OCI-LY7 (cell line): ENCODE results near the gene TNKS1BP1. TPM values are rescaled to one million over a fixed set of nuclear protein-coding genes. Genes with fewer than 3 reads are reported as not detected.
A peak's percentile ranks its signal among the peaks of the same experiment; 100 is the strongest.
"Not testable (repeated sequence)": the region's sequence is repeated elsewhere in the genome, so short reads cannot be mapped to it uniquely, and the experiment has no call there.

Experiments used
- BruUV-seq: library from RNA; stranded (reverse); fragments of 400-500 nt; replicated peaks from 2 replicates; lab custom pipeline; 2021; lab: Mats Ljungman, UMichigan
- CTCF ChIA-PET: fragments of 300-600 bp; sonication (Branson Sonifier 250); formaldehyde crosslinking; loops from one replicate; lab custom pipeline; 2022; ENCODE audit warnings: antibody characterized with exemption; ENCODE audit not compliant: unreplicated experiment; lab: Charles Lee
- POLR2A ChIA-PET: fragments of 300-600 bp; sonication (Branson Sonifier 250); formaldehyde crosslinking; loops from one replicate; lab custom pipeline; 2022; ENCODE audit warnings: antibody characterized with exemption; lab: Charles Lee
- DNase-seq: peaks from one replicate; pipeline ENCODE4 v3.0.0-alpha.2; 2015; ENCODE audit warnings: low spot score
- H2AFZ ChIP-seq: fragments of 200-600 bp; sonication (generic), shearing (Covaris generic); 2 replicates; pipeline ENCODE4 v1.6.1; 2014; ENCODE audit warnings: mild to moderate bottlenecking, antibody characterized with exemption, low read length, moderate library complexity
- H3K27ac ChIP-seq: fragments of 200-600 bp; sonication (generic); 2 replicates; pipeline ENCODE4 v1.5.1; 2014; ENCODE audit warnings: mixed run types, low read depth, mild to moderate bottlenecking, moderate library complexity, low read length, inconsistent platforms; ENCODE audit not compliant: poor library complexity, severe bottlenecking
- H3K36me3 ChIP-seq: fragments of 200-600 bp; sonication (generic); 2 replicates; pipeline ENCODE4 v1.6.1; 2014; ENCODE audit warnings: mild to moderate bottlenecking, antibody characterized with exemption, low read length, moderate library complexity, mixed read lengths; ENCODE audit not compliant: insufficient read depth
- H3K4me1 ChIP-seq: fragments of 200-600 bp; sonication (generic); 2 replicates; pipeline ENCODE4 v1.5.1; 2014; ENCODE audit warnings: mild to moderate bottlenecking, low read length; ENCODE audit not compliant: insufficient read depth, poor library complexity, severe bottlenecking
- H3K4me2 ChIP-seq: fragments of 200-600 bp; sonication (generic); 2 replicates; pipeline ENCODE4 v1.6.1; 2014; ENCODE audit warnings: mild to moderate bottlenecking, low read length
- H3K4me3 ChIP-seq: fragments of 200-600 bp; sonication (generic); 2 replicates; pipeline ENCODE4 v1.5.1; 2014; ENCODE audit warnings: mild to moderate bottlenecking, low read depth, low read length; ENCODE audit not compliant: poor library complexity, severe bottlenecking
- H3K79me2 ChIP-seq: fragments of 200-600 bp; sonication (generic); 2 replicates; pipeline ENCODE4 v1.6.1; 2016; ENCODE audit warnings: low read depth, mild to moderate bottlenecking, low read length, moderate library complexity, mixed read lengths; ENCODE audit not compliant: insufficient read depth
- H3K9me2 ChIP-seq: fragments of 200-600 bp; sonication (generic); 2 replicates; pipeline ENCODE4 v1.6.1; 2016; ENCODE audit warnings: mild to moderate bottlenecking, low read length, mixed read lengths; ENCODE audit not compliant: insufficient read depth
- H3K9me3 ChIP-seq: fragments of 200-600 bp; sonication (generic); 2 replicates; pipeline ENCODE4 v1.6.1; 2014; ENCODE audit warnings: mild to moderate bottlenecking, mixed run types, low read length, mixed read lengths
- H4K20me1 ChIP-seq: fragments of 200-600 bp; sonication (generic); 2 replicates; pipeline ENCODE4 v1.6.1; 2014; ENCODE audit warnings: mild to moderate bottlenecking, antibody characterized with exemption, low read length, moderate library complexity, mixed read lengths; ENCODE audit not compliant: insufficient read depth
- EZH2phosphoT487 ChIP-seq: fragments of 200-600 bp; sonication (generic); IDR thresholded peaks from 2 replicates; pipeline ENCODE4 v1.6.1; 2018; ENCODE audit warnings: low read depth, borderline replicate concordance, mild to moderate bottlenecking, mixed run types, antibody characterized with exemption, low read length, moderate library complexity, mixed read lengths
- intact Hi-C: fragments of 100-400 bp; cut with micrococcal nuclease; formaldehyde crosslinking; loops from one replicate; pipeline ENCODE4 v1.10.0; 2022; ENCODE audit not compliant: unreplicated experiment
- total RNA-seq, 2 experiments: library from RNA; depleted of rRNA in 1 of 2; stranded (reverse); fragments of >200 nt in 1 of 2; shearing (Covaris generic) in 1 of 2; gene quantifications; 2 replicates each; pipeline ENCODE4 v1.2.3, GENCODE V29; 2014 to 2022
- TF ChIP-seq, protein P1 (sequence below): fragments of 200-600 bp; sonication (generic); conservative IDR thresholded peaks from 2 replicates; pipeline ENCODE4 v1.5.1; 2014; ENCODE audit warnings: mild to moderate bottlenecking, antibody characterized with exemption, low read length, moderate library complexity, mixed read lengths

The TNKS1BP1 gene
- total RNA-seq, 2 experiments from 2014 or later = 5.3 to 16.4 TPM

- Histone ChIP-seq H3K9me2 (no peaks in the 10 kb centered on the region), H3K4me3 (no peak within 1 kb of the TSS), H4K20me1 (no peaks in the 10 kb centered on the region; the same call in 1 of the 2 replicates), H3K4me2 (no peak within 1 kb of the TSS), H3K79me2 (peaks cover 28% of the 10 kb centered on the region), H3K9me3 (no peaks in the 10 kb centered on the region), H3K27ac (no peak within 1 kb of the TSS), H3K36me3 (peaks cover 14% of the 10 kb centered on the region), H3K4me1 (peaks cover 25% of the 10 kb centered on the region), H2AFZ (no peak within 1 kb of the TSS)
- intact Hi-C loops = loop anchor here (5.0 kb wide), 2 partner anchors 309 to 404 kb away; partner anchors contain the start of genes SELENOH and YPEL4
- no TSS peak for BruUV-seq
- no peak for TF ChIP-seq EZH2phosphoT487
- TF ChIP-seq, protein P1, sequence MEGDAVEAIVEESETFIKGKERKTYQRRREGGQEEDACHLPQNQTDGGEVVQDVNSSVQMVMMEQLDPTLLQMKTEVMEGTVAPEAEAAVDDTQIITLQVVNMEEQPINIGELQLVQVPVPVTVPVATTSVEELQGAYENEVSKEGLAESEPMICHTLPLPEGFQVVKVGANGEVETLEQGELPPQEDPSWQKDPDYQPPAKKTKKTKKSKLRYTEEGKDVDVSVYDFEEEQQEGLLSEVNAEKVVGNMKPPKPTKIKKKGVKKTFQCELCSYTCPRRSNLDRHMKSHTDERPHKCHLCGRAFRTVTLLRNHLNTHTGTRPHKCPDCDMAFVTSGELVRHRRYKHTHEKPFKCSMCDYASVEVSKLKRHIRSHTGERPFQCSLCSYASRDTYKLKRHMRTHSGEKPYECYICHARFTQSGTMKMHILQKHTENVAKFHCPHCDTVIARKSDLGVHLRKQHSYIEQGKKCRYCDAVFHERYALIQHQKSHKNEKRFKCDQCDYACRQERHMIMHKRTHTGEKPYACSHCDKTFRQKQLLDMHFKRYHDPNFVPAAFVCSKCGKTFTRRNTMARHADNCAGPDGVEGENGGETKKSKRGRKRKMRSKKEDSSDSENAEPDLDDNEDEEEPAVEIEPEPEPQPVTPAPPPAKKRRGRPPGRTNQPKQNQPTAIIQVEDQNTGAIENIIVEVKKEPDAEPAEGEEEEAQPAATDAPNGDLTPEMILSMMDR = no peak
- DNase-seq = no peak
- CTCF ChIA-PET = interaction anchor here (0.6 kb wide), 1 partner anchor 60 kb away, joined by 3 read pairs; no protein-coding TSS in a partner anchor
- POLR2A ChIA-PET = no interaction called here
These were observed 13.4 kb upstream of the TNKS1BP1 start, which contains the start of gene P2RX3 for GRCh38 chr11:57338142-57338541. P2RX3 (plus strand) TSS chr11:57338352; CDS start chr11:57338551, 199 bp downstream.

GRCh38 chr11:57336856-57337255, 12.1 kb upstream of the TNKS1BP1 start:
- CTCF ChIA-PET = interaction anchor here (0.6 kb wide), 1 partner anchor 127 kb away, joined by 3 read pairs; no protein-coding TSS in a partner anchor
- H3K79me2 ChIP-seq = peaks cover 33% of the 10 kb centered on the region
- not testable (repeated sequence) for H4K20me1 ChIP-seq, H3K9me3 ChIP-seq, H3K4me2 ChIP-seq, H3K4me3 ChIP-seq, H3K27ac ChIP-seq, H3K9me2 ChIP-seq, BruUV-seq, DNase-seq
- H2AFZ ChIP-seq = peak overlapping the region; percentile 98; the same call in 1 of the 2 replicates
- intact Hi-C loops = loop anchor here (5.0 kb wide), 2 partner anchors 310 to 405 kb away; partner anchors contain the start of genes SELENOH and YPEL4
- peaks cover 25% of the 10 kb centered on the region for H3K4me1 ChIP-seq
- H3K36me3 ChIP-seq = peaks cover 27% of the 10 kb centered on the region
- POLR2A ChIA-PET = interaction anchor here (0.6 to 4.9 kb wide), 4 partner anchors 11 to 1201 kb away, joined by 3 to 57 read pairs (median 4); partner anchors contain the start of gene TNKS1BP1

DNA sequence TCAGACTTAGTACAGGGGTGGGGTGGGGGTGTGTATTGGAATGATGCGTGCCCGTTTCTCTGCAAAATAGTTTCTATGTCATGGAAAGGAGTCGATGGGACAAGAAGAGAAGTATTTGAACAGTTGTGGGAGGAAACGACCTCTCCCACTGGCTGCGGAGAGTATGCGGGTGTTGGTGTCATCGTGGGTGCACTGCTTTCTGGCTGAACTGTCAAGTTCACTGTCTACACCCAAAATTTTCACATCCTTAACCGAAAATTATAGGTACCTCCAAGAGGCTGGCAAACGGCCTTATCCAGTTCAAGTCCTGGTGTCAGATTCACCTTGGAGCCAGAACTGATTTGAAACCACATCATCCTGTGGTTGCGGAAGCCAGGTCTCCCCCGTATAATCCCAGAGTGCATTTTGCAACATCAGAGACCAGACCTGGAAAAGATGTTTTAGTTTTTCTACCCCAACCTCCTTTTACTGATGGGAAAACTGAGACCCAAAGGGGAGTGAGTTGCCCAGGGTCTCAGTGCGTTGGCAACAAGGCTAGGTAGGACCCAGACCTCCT, 11.4 kb upstream of the TNKS1BP1 start:
- TF ChIP-seq, protein P1 = no peak
- ChIA-PET POLR2A (interaction anchor here (0.7 to 4.9 kb wide), 3 partner anchors 10 to 157 kb away, joined by 3 to 57 read pairs (median 4); partner anchors contain the start of gene TNKS1BP1), CTCF (no interaction called here)
- no peaks in the 10 kb centered on the region for H3K9me3 ChIP-seq
- TSS peak; percentile 98 for BruUV-seq
- DNase-seq = no peak
- H2AFZ ChIP-seq = peak overlapping the region; percentile 98
- intact Hi-C loops = loop anchor here (5.0 kb wide), 2 partner anchors 311 to 406 kb away; partner anchors contain the start of genes SELENOH and YPEL4
- H4K20me1 ChIP-seq = no peaks in the 10 kb centered on the region; the same call in 1 of the 2 replicates
- H3K9me2 ChIP-seq = no peaks in the 10 kb centered on the region
- H3K4me2 ChIP-seq = peak overlapping the region; percentile 77
- peaks cover 25% of the 10 kb centered on the region for H3K4me1 ChIP-seq
- peaks cover 33% of the 10 kb centered on the region for H3K79me2 ChIP-seq
- H3K27ac ChIP-seq = peak overlapping the region; percentile 20
- peaks cover 34% of the 10 kb centered on the region for H3K36me3 ChIP-seq
- H3K4me3 ChIP-seq = peak overlapping the region; percentile 76
